Natural killer cell treated with Interleukin-12 subunit alpha and Interleukin-12 subunit beta and Interleukin-15 and Interleukin-18, amount 100 ng/mL, for 72 hours (primary cell): ENCODE data around the gene PTPRCAP. TPM values are rescaled to one million over a fixed set of nuclear protein-coding genes. Genes with fewer than 3 reads are reported as not detected.

Experiments
- ATAC-seq, 2 donors: fragments of 150-1000 bp; cut with Tn5 transposase in 1 of 2; sonication (Bioruptor Pico), chemical (Tn5 transposase) in 1 of 2; 2 replicates each; pipeline ENCODE4 v1.10.0; 2021
- DNase-seq: peaks from one replicate; pipeline ENCODE4 v3.0.0; 2022; ENCODE audit warnings: low spot score
- H3K27ac Mint-ChIP-seq, 2 donors: 1 replicate in 1 of 2; 2 replicates in 1 of 2; pipeline ENCODE4 v1.8.0; 2022; ENCODE audit warnings: mixed read lengths in 2 of 2, mild to moderate bottlenecking in 1 of 2, moderate library complexity in 1 of 2
- H3K27me3 Mint-ChIP-seq, 2 donors: 1 replicate in 1 of 2; 2 replicates in 1 of 2; pipeline ENCODE4 v1.8.0; 2022; ENCODE audit warnings: mixed read lengths in 2 of 2
- H3K36me3 Mint-ChIP-seq: one replicate; pipeline ENCODE4 v1.8.0; 2022; ENCODE audit warnings: mixed read lengths
- H3K4me1 Mint-ChIP-seq, 2 donors: 1 replicate in 1 of 2; 2 replicates in 1 of 2; pipeline ENCODE4 v1.8.0; 2022; ENCODE audit warnings: low read depth in 2 of 2, mixed read lengths in 2 of 2, mild to moderate bottlenecking in 1 of 2
- H3K4me3 Mint-ChIP-seq: one replicate; pipeline ENCODE4 v1.8.0; 2022; ENCODE audit warnings: mixed read lengths
- H3K9me3 Mint-ChIP-seq: 2 replicates; pipeline ENCODE4 v1.8.0; 2022; ENCODE audit warnings: mixed read lengths
- total RNA-seq, 2 donors: library from RNA; stranded (reverse); gene quantifications; one replicate each; pipeline ENCODE4 v1.2.3, GENCODE V29; 2022

PTPRCAP gene
- total RNA-seq, 2 donors from 2014 or later = 198 to 266 TPM

GRCh38 chr11:67400251-67400941 lies 37.1 kb downstream of the PTPRCAP start:
- DNase-seq = no peak
- H3K4me3 Mint-ChIP-seq = peak overlapping the region; percentile 96

GRCh38 chr11:67398661-67399563 lies 38.6 kb downstream of the PTPRCAP start:
- no peak for DNase-seq
- H3K36me3 Mint-ChIP-seq = peaks cover 4% of the 10 kb centered on the region
- no peak for ATAC-seq
- peak overlapping the region; percentile 30 for H3K4me3 Mint-ChIP-seq
- no peak overlapping the region for H3K27ac Mint-ChIP-seq
- no peaks in the 10 kb centered on the region for H3K27me3 Mint-ChIP-seq
- no peaks in the 10 kb centered on the region for H3K9me3 Mint-ChIP-seq
- H3K4me1 Mint-ChIP-seq = peaks cover 27 to 32% of the 10 kb centered on the region in 2 donors

More at GRCh38 chr11:67400251-67400941, 37.1 kb downstream of the PTPRCAP start:
- H3K27me3 Mint-ChIP-seq = no peaks in the 10 kb centered on the region
- H3K27ac Mint-ChIP-seq = peak overlapping the region; percentile 71 to 87
- H3K4me1 Mint-ChIP-seq = peaks cover 35 to 40% of the 10 kb centered on the region in 2 donors
- no peak for ATAC-seq
- H3K9me3 Mint-ChIP-seq = no peaks in the 10 kb centered on the region
- peaks cover 4% of the 10 kb centered on the region for H3K36me3 Mint-ChIP-seq

DNA sequence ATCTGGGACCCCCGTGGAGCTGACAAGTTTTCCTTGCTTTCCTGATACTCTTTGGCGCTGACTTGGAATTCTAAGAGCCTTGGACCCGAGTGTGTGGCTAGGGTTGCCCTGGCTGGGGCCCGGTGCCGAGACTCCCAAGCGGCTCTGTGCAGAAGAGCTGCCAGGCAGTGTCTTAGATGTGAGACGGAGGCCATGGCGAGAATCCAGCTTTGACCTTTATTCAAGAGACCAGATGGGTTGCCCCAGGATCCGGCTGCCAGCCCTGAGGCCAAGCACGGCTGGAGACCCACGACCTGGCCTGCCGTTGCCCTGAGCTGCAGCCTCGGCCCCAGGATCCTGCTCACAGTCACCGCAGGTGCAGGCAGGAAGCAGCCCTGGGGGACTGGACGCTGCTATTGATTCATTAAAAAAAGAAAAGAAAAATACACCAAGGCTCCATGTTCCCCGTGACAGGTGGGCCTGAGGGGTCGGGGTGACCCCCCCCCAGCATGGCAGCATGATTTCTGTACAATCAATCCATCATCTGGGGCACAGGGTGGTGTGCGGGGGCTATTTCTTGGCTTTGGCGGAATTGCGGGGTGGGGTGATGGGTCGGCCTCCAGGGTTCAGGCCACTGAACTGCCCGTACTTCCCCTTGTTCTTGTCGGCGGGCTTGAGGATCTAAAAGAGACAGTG lies 39.4 kb downstream of the PTPRCAP start:
- H3K4me3 Mint-ChIP-seq = peak overlapping the region; percentile 41
- peaks cover 24 to 28% of the 10 kb centered on the region in 2 donors for H3K4me1 Mint-ChIP-seq
- H3K27me3 Mint-ChIP-seq = no peaks in the 10 kb centered on the region
- ATAC-seq (no peak), DNase-seq (no peak)
- H3K36me3 Mint-ChIP-seq = peaks cover 4% of the 10 kb centered on the region
- H3K9me3 Mint-ChIP-seq = no peaks in the 10 kb centered on the region
- peak overlapping the region; percentile 55 to 75 for H3K27ac Mint-ChIP-seq

GRCh38 chr11:67397536-67397935 lies 39.9 kb downstream of the PTPRCAP start:
- no peak for DNase-seq
- H3K36me3 Mint-ChIP-seq = peaks cover 4% of the 10 kb centered on the region
- H3K27me3 Mint-ChIP-seq = no peaks in the 10 kb centered on the region
- H3K4me1 Mint-ChIP-seq = peaks cover 26 to 31% of the 10 kb centered on the region in 2 donors
- H3K9me3 Mint-ChIP-seq = no peaks in the 10 kb centered on the region
- peak overlapping the region; percentile 41 for H3K4me3 Mint-ChIP-seq
- ATAC-seq = no peak
- peak overlapping the region; percentile 67 to 75 for H3K27ac Mint-ChIP-seq

DNA sequence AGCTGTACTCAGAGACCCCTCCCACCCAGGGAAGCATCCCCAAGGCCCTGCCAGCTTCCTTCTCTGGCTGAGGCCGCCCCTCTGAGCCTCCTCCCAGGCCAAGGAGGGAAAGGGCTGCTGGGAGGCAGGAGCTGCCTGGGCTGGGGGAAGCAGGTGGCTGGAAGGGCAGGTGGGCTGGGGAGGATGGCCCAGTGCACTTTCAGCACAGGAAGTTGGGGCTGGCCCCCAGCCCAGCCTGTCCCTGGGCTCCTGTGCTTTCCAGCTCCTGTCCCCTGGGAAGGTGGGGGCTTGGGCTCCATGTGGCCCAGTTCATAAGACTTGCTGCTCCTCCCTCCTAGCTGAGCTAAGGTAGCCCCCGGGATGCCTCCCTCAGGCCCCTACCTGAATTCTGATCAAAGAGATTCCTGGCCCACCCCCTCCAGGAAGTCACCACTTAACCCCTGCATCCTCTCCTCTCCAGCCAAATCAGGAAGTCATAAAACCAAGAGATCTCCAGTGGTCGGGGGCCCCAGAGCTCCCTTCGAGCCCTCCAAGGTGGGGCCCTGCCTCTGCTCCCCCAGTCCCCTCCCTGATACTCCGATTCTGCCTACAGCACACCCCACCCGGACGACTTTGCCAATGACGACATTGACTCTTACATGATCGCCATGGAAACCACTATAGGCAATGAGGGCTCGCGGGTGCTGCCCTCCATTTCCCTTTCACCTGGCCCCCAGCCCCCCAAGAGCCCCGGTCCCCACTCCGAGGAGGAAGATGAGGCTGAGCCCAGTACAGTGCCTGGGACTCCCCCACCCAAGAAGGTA lies 40.7 kb downstream of the PTPRCAP start:
- peaks cover 4% of the 10 kb centered on the region for H3K36me3 Mint-ChIP-seq
- H3K27ac Mint-ChIP-seq = peak overlapping the region; percentile 67 to 89
- H3K9me3 Mint-ChIP-seq = no peaks in the 10 kb centered on the region
- no peaks in the 10 kb centered on the region for H3K27me3 Mint-ChIP-seq
- peak overlapping the region; percentile 62 for H3K4me3 Mint-ChIP-seq
- no peak for ATAC-seq
- no peak for DNase-seq
- H3K4me1 Mint-ChIP-seq = peaks cover 27 to 35% of the 10 kb centered on the region in 2 donors

- Mint-ChIP-seq H3K4me1 (peaks cover 27 to 37% of the 10 kb centered on the region in 2 donors), H3K36me3 (peaks cover 4% of the 10 kb centered on the region)
Observed at GRCh38 chr11:67396259-67396581, 41.3 kb downstream of the PTPRCAP start.

DNA sequence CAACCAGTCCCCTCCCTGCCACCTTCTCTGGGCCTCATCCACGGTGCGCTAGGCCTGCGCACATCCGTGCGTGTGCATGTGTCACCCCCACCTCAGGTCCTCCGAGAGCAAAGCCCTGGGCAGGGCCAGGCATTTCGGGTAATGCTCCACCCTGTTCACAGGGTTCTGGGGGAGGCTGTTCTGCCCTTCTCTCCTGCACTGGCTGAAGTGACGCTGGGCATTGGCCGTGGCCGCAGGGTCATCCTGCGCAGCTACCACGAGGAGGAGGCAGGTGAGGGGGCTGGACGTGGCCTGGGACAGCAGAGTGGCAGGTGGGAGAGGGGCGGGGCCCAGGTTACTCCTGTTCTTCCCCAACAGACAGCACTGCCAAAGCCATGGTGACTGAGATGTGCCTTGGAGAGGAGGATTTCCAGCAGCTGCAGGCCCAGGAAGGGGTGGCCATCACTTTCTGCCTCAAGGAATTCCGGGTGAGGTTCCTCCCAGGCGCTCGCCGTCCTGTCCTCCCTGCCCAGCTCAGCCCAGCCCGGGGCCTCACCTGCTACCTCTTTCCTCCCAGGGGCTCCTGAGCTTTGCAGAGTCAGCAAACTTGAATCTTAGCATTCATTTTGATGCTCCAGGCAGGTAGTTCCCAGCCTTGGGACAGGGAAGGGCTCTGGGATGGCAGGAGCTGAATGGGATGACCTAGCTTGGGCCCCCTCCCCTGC lies 41.8 kb downstream of the PTPRCAP start:
- peaks cover 4% of the 10 kb centered on the region for H3K36me3 Mint-ChIP-seq

More at GRCh38 chr11:67396259-67396581, 41.3 kb downstream of the PTPRCAP start:
- H3K27me3 Mint-ChIP-seq = no peaks in the 10 kb centered on the region
- DNase-seq = no peak
- H3K9me3 Mint-ChIP-seq = no peaks in the 10 kb centered on the region
- ATAC-seq = no peak
- H3K27ac Mint-ChIP-seq = peak overlapping the region; percentile 67 to 89
- H3K4me3 Mint-ChIP-seq = no peak overlapping the region

DNA sequence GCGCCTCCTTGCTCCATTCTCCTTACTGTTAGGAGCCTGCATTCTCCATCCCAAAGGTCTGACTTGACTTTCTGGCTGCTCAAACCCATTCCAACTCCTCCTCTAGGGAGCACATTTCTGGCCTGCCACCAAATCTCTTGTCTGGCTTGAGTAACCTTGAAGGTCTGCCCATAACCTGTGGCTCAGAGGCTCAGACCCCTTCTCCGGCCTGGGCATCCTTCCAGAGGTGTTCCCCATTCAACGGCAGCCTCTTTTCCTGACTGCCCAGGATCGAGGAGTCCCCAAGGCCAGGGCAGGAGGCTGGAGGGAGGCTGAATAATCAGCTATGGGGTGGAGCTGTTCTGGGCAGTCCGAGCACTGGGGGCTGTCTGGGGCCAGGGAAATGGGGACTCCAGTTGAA lies 43.5 kb downstream of the PTPRCAP start:
- Mint-ChIP-seq H3K9me3 (no peaks in the 10 kb centered on the region), H3K4me1 (peaks cover 32 to 39% of the 10 kb centered on the region in 2 donors), H3K4me3 (peak overlapping the region; percentile 85)

More for the DNA sequence above, 41.8 kb downstream of the PTPRCAP start:
- H3K27me3 Mint-ChIP-seq = no peaks in the 10 kb centered on the region
- no peaks in the 10 kb centered on the region for H3K9me3 Mint-ChIP-seq
- ATAC-seq (no peak), DNase-seq (no peak)
- peak overlapping the region; percentile 67 to 89 for H3K27ac Mint-ChIP-seq
- H3K4me1 Mint-ChIP-seq = peaks cover 27 to 39% of the 10 kb centered on the region in 2 donors
- H3K4me3 Mint-ChIP-seq = no peak overlapping the region

DNA sequence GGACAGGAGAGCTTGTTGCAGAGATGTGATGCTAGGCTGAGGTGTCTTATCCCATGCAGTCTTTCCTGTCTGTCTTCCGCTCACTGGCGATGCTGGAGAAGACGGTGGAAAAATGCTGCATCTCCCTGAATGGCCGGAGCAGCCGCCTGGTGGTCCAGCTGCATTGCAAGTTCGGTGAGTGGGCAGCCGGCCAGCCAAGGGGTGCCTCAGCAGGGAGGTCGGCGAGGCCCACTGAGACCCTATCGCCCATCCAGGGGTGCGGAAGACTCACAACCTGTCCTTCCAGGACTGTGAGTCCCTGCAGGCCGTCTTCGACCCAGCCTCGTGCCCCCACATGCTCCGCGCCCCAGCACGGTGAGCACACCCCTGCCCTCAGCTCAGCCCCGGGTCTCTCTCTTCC lies 44.0 kb downstream of the PTPRCAP start:
- ATAC-seq (no peak), DNase-seq (no peak)
- no peak overlapping the region for H3K27ac Mint-ChIP-seq
- H3K27me3 Mint-ChIP-seq = no peaks in the 10 kb centered on the region
- H3K4me1 Mint-ChIP-seq = peaks cover 33 to 40% of the 10 kb centered on the region in 2 donors
- no peaks in the 10 kb centered on the region for H3K9me3 Mint-ChIP-seq
- H3K36me3 Mint-ChIP-seq = no peaks in the 10 kb centered on the region
- H3K4me3 Mint-ChIP-seq = peak overlapping the region; percentile 85

More for the DNA sequence above, 43.5 kb downstream of the PTPRCAP start:
- ATAC-seq = no peak
- DNase-seq = no peak
- Mint-ChIP-seq H3K36me3 (no peaks in the 10 kb centered on the region), H3K27ac (no peak overlapping the region), H3K27me3 (no peaks in the 10 kb centered on the region)

- DNase-seq (no peak), ATAC-seq (no peak)
- Mint-ChIP-seq H3K9me3 (no peaks in the 10 kb centered on the region), H3K27ac (peak overlapping the region; percentile 62 to 64), H3K36me3 (no peaks in the 10 kb centered on the region), H3K27me3 (no peaks in the 10 kb centered on the region), H3K4me1 (peaks cover 27 to 37% of the 10 kb centered on the region in 2 donors), H3K4me3 (peak overlapping the region; percentile 85)
Observed at GRCh38 chr11:67392183-67392715, 45.2 kb downstream of the PTPRCAP start.

DNA sequence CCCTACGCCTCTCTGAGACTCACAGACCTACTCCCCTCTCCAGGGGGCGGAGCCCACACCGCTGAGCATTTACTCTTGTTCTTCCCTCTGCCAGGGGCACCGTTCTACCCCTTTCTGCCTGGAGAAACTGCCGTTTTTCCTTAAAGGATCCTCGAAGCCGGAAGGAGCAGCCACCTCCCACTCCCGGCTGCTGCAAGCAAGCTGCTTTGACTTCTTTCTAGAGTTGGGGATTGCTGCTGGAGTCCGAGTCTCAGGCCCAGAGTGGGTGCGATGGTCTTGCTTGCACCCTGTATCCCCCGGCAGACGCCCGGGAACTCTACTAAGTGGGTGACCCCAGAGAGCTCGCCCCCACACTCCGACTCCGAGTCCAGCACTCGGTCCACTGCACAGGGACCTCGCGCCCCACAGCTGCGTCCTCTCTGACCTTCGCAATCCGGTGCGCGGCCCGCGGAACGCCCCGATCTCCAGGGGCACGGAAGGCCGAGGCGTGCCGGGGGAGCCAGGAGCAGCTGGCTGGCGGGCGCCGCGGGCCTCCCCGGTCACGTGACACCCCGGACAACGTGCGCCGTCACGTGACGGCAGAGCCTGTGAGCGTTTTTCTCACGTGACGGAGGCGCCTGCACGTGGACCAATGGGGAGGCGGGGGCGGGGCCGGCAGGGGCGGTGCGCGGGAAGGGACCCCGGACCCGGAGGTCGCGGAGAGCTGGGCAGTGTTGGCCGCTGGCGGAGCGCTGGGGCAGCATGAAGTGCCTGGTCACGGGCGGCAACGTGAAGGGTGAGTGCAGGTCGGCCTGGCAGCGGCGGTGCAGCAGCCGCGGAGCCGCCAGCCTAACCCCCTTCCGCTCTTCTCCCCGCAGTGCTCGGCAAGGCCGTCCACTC lies 45.9 kb downstream of the PTPRCAP start, which contains the start of gene RAD9A:
RAD9A (plus strand) TSS at position 683 of the 879 bp plus-strand sequence; CDS start at position 742, 59 bp downstream.
- H3K27ac Mint-ChIP-seq = peak within 1 kb of the TSS; percentile 62 to 72
- peak; percentile 89 to 91 for ATAC-seq
- no peaks in the 10 kb centered on the region for H3K27me3 Mint-ChIP-seq
- peaks cover 23 to 32% of the 10 kb centered on the region in 2 donors for H3K4me1 Mint-ChIP-seq
- H3K36me3 Mint-ChIP-seq = no peaks in the 10 kb centered on the region
- peak within 1 kb of the TSS; percentile 85 for H3K4me3 Mint-ChIP-seq
- DNase-seq = peak; percentile 95
- H3K9me3 Mint-ChIP-seq = no peaks in the 10 kb centered on the region
